HepG2 (cell line): Measurements from ENCODE around the gene UBE2H. TPM values are rescaled to one million over a fixed set of nuclear protein-coding genes. Genes with fewer than 3 reads are reported as not detected.

ENCODE experiments used
- ARNTL ChIP-seq: sonication (generic); formaldehyde crosslinking; IDR thresholded peaks from 2 replicates; pipeline ENCODE4 v1.4.0; 2020; ENCODE audit warnings: mild to moderate bottlenecking, missing genetic modification reagents
- ATF7 ChIP-seq, 2 experiments: fragments of 450-650 bp in 1 of 2; sonication (generic) in 1 of 2; formaldehyde crosslinking in 1 of 2; IDR thresholded peaks; 2 replicates each; pipeline versions ENCODE4 v1.4.0 to v1.6.1; 2016 to 2020; ENCODE audit warnings: antibody characterized with exemption in 1 of 2, mild to moderate bottlenecking in 1 of 2, missing genetic modification reagents in 1 of 2
- CEBPB ChIP-seq: IDR thresholded peaks from 2 replicates; pipeline ENCODE4 v1.6.1; 2011; ENCODE audit warnings: low read depth, low read length, improper control_type of control experiment, borderline replicate concordance
- DPF2 ChIP-seq: sonication (generic); formaldehyde crosslinking; IDR thresholded peaks from 2 replicates; pipeline ENCODE4 v1.4.0; 2020; ENCODE audit warnings: mild to moderate bottlenecking, low read depth, missing genetic modification reagents, borderline replicate concordance
- KDM5B ChIP-seq: sonication (generic); formaldehyde crosslinking; IDR thresholded peaks from 2 replicates; pipeline ENCODE4 v1.4.0; 2020; ENCODE audit warnings: missing genetic modification reagents, mild to moderate bottlenecking, borderline replicate concordance
- NFATC3 ChIP-seq: sonication (generic); formaldehyde crosslinking; IDR thresholded peaks from 2 replicates; pipeline ENCODE4 v1.5.1; 2020; ENCODE audit warnings: mild to moderate bottlenecking, missing genetic modification reagents
- NFE2L2 ChIP-seq: fragments of 150-350 bp; IDR thresholded peaks from 2 replicates; pipeline ENCODE4 v1.6.1; 2014; ENCODE audit warnings: low read length
- NR2F6 ChIP-seq, 2 experiments: IDR thresholded peaks; 2 replicates each; pipeline ENCODE4 v1.6.1; 2016; ENCODE audit warnings: antibody characterized with exemption in 1 of 2, mild to moderate bottlenecking in 1 of 2
- POLR2G ChIP-seq: fragments of 200-400 bp; formaldehyde crosslinking; IDR thresholded peaks from 2 replicates; pipeline ENCODE4 v1.6.1; 2018; ENCODE audit warnings: mild to moderate bottlenecking, low read depth, low read length, moderate library complexity
- SALL1 ChIP-seq: sonication (generic); formaldehyde crosslinking; IDR thresholded peaks from 2 replicates; pipeline ENCODE4 v1.8.0; 2022; ENCODE audit warnings: mild to moderate bottlenecking, missing genetic modification reagents
- TARDBP ChIP-seq: sonication (generic); formaldehyde crosslinking; IDR thresholded peaks from 2 replicates; pipeline ENCODE4 v1.8.0; 2022; ENCODE audit warnings: mild to moderate bottlenecking, missing genetic modification reagents
- TBX2 ChIP-seq: sonication (generic); formaldehyde crosslinking; IDR thresholded peaks from 2 replicates; pipeline ENCODE4 v1.5.0; 2020; ENCODE audit warnings: missing genetic modification reagents, mild to moderate bottlenecking, borderline replicate concordance
- XRCC5 ChIP-seq: fragments of 200-400 bp; formaldehyde crosslinking; optimal IDR thresholded peaks from 2 replicates; pipeline ENCODE3; 2017; ENCODE audit warnings: mild to moderate bottlenecking, low read length
- ZFX ChIP-seq: sonication (generic); formaldehyde crosslinking; IDR thresholded peaks from 2 replicates; pipeline ENCODE4 v1.4.0; 2020; ENCODE audit warnings: mild to moderate bottlenecking, low read depth, missing genetic modification reagents, moderate library complexity
- ZFY ChIP-seq: sonication (generic); formaldehyde crosslinking; IDR thresholded peaks from 2 replicates; pipeline ENCODE4 v1.4.0; 2020; ENCODE audit warnings: missing genetic modification reagents
- ZNF263 ChIP-seq: sonication (generic); formaldehyde crosslinking; IDR thresholded peaks from 2 replicates; pipeline ENCODE4 v1.4.0; 2020; ENCODE audit warnings: missing genetic modification reagents
- ZNF335 ChIP-seq: sonication (generic); formaldehyde crosslinking; IDR thresholded peaks from 2 replicates; pipeline ENCODE4 v1.4.0; 2020; ENCODE audit warnings: missing genetic modification reagents
- ZNF724P ChIP-seq: sonication (generic); formaldehyde crosslinking; IDR thresholded peaks from 2 replicates; pipeline ENCODE4 v1.8.0; 2022; ENCODE audit warnings: missing genetic modification reagents, borderline replicate concordance
- ZNF777 ChIP-seq: sonication (generic); formaldehyde crosslinking; IDR thresholded peaks from 2 replicates; pipeline ENCODE4 v1.4.0; 2020; ENCODE audit warnings: missing genetic modification reagents
- ZSCAN22 ChIP-seq: sonication (generic); formaldehyde crosslinking; IDR thresholded peaks from 2 replicates; pipeline ENCODE4 v1.4.0; 2020; ENCODE audit warnings: mild to moderate bottlenecking, missing genetic modification reagents
- polyA plus RNA-seq, 8 experiments: library from polyadenylated mRNA; depleted of rRNA in 3 of 8; stranded (reverse) in 7 of 8; unstranded in 1 of 8; fragments of >200 nt; fragmentation: Illumina TruSeq in 4 of 8; extraction: Trizol in 4 of 8; gene quantifications; 2 replicates each; pipeline versions ENCODE4 v1.2.1 to v1.2.3, GENCODE V29; 2011 to 2016; ENCODE audit warnings: low read depth in 4 of 8, missing spikeins in 1 of 8, mixed read lengths in 1 of 8; ENCODE audit not compliant: insufficient read depth in 1 of 8
- total RNA-seq, 5 experiments: library from RNA; depleted of rRNA; stranded (reverse); fragments of >200 nt; fragmentation: Illumina TruSeq; extraction: Trizol; gene quantifications; 2 replicates each; pipeline ENCODE4 v1.2.3, GENCODE V29; 2016; ENCODE audit warnings: low read depth in 1 of 5
- TF ChIP-seq, protein P1 (sequence below): IDR thresholded peaks from 2 replicates; pipeline ENCODE4 v1.6.1; 2016
- TF ChIP-seq, protein P2 (sequence below): sonication (generic); formaldehyde crosslinking; IDR thresholded peaks from 2 replicates; pipeline ENCODE4 v1.5.0; 2020; ENCODE audit warnings: missing genetic modification reagents, mild to moderate bottlenecking, borderline replicate concordance
- TF ChIP-seq, protein P3 (sequence below): IDR thresholded peaks from 2 replicates; pipeline ENCODE4 v1.6.1; 2016; ENCODE audit warnings: control low read depth
- TF ChIP-seq, protein P4 (sequence below): sonication (generic); formaldehyde crosslinking; IDR thresholded peaks from 2 replicates; pipeline ENCODE4 v1.8.0; 2023; ENCODE audit warnings: mild to moderate bottlenecking, missing genetic modification reagents
- TF ChIP-seq, protein P5 (sequence below): IDR thresholded peaks from 2 replicates; pipeline ENCODE4 v1.6.1; 2012; ENCODE audit warnings: inconsistent platforms
- TF ChIP-seq, protein P6 (sequence below): sonication (generic); formaldehyde crosslinking; IDR thresholded peaks from 2 replicates; pipeline ENCODE4 v1.4.0; 2020; ENCODE audit warnings: missing genetic modification reagents

The UBE2H gene
- total and polyA plus RNA-seq, 2 of the 13 experiments (the other 11 are each of a cell fraction or from before 2014, with no cell fraction given) = 15.5 to 40.1 TPM

DNA sequence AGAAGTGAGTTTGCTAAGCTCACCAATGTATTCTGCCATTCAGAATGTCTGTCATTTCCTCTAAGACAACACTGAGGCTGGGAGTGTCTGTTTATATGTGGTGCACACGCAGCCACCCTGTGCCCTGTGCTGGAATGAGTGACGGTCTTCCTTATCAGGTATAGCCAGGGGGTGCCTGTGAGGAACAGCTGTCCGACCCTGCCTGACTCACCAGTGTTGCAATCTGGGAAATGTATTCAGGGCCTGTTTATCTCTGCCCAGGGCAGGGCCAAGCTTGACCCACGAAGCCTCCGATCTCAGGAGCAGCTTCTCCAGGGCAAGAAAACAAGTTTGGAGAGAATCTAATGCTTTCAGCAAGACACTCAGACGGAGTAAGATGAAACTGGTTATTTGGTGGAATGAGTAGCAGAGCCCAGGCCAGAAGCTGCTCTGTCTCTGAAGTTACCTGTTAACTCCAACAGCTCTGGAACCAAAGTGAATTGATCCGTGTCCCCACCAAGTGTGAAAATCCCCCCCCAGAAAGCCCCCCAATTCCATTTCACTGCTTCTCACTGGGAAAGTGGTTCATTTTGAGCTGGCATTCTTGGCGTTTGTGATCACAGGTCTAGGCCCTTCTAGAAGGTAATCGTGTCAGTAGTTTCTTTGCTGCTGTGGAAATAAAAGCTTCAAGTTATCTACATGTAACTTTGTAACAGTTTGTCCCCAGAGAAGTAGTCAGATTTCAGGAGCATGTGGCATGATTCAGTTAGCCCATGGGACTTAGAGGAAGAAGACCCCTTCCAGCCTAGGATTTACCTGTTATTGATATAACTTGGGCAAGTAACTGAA, 6.1 kb upstream of the UBE2H start (continued):
- peak; percentile 57; the same call in 1 of the 2 replicates for TF ChIP-seq DPF2 (CRISPR knock-in tag)
- TF ChIP-seq XRCC5 = peak; percentile 59
- TF ChIP-seq ZFY (CRISPR knock-in tag) = peak; percentile 76
- no peak for TF ChIP-seq NFE2L2
- no peak for TF ChIP-seq ZNF777 (CRISPR knock-in tag)
- peak; percentile 91 for TF ChIP-seq ZFX
- no peak for TF ChIP-seq ZNF724P (CRISPR knock-in tag)
- TF ChIP-seq POLR2G = peak; percentile 48; the same call in 1 of the 2 replicates
- TF ChIP-seq, protein P1, sequence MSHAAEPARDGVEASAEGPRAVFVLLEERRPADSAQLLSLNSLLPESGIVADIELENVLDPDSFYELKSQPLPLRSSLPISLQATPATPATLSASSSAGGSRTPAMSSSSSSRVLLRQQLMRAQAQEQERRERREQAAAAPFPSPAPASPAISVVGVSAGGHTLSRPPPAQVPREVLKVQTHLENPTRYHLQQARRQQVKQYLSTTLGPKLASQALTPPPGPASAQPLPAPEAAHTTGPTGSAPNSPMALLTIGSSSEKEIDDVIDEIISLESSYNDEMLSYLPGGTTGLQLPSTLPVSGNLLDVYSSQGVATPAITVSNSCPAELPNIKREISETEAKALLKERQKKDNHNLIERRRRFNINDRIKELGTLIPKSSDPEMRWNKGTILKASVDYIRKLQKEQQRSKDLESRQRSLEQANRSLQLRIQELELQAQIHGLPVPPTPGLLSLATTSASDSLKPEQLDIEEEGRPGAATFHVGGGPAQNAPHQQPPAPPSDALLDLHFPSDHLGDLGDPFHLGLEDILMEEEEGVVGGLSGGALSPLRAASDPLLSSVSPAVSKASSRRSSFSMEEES (CRISPR knock-in tag) = no peak
- TF ChIP-seq KDM5B = no peak
- TF ChIP-seq, protein P2, sequence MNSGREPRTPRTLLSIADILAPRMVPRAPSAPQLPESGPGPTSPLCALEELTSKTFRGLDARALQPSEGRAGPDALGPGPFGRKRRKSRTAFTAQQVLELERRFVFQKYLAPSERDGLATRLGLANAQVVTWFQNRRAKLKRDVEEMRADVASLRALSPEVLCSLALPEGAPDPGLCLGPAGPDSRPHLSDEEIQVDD (CRISPR knock-in tag) = no peak
- TF ChIP-seq ARNTL (CRISPR knock-in tag) = peak; percentile 56; the same call in 1 of the 2 replicates
- TF ChIP-seq, protein P3, sequence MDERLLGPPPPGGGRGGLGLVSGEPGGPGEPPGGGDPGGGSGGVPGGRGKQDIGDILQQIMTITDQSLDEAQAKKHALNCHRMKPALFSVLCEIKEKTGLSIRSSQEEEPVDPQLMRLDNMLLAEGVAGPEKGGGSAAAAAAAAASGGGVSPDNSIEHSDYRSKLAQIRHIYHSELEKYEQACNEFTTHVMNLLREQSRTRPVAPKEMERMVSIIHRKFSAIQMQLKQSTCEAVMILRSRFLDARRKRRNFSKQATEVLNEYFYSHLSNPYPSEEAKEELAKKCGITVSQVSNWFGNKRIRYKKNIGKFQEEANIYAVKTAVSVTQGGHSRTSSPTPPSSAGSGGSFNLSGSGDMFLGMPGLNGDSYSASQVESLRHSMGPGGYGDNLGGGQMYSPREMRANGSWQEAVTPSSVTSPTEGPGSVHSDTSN (CRISPR knock-in tag) = peak; percentile 59; the same call in 1 of the 2 replicates
- TF ChIP-seq, protein P4, sequence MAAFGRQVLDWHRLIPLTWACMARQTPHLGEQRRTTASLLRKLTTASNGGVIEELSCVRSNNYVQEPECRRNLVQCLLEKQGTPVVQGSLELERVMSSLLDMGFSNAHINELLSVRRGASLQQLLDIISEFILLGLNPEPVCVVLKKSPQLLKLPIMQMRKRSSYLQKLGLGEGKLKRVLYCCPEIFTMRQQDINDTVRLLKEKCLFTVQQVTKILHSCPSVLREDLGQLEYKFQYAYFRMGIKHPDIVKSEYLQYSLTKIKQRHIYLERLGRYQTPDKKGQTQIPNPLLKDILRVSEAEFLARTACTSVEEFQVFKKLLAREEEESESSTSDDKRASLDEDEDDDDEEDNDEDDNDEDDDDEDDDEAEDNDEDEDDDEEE (CRISPR knock-in tag) = peak; percentile 57; the same call in 1 of the 2 replicates
- no peak for TF ChIP-seq ZSCAN22 (CRISPR knock-in tag)
- peak; percentile 88 for TF ChIP-seq SALL1 (CRISPR knock-in tag)
- TF ChIP-seq NR2F6 (IDR thresholded peaks at IDR 0.05) = peak; percentile 41; the same call in 1 of the 2 replicates
- TF ChIP-seq NR2F6 (CRISPR knock-in tag; IDR thresholded peaks at IDR 0.05) = peak; percentile 72; the same call in 1 of the 2 replicates
- TF ChIP-seq TARDBP (CRISPR knock-in tag) = peak; percentile 39; the same call in 1 of the 2 replicates
- TF ChIP-seq, protein P5, sequence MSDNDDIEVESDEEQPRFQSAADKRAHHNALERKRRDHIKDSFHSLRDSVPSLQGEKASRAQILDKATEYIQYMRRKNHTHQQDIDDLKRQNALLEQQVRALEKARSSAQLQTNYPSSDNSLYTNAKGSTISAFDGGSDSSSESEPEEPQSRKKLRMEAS = peak; percentile 64
- TF ChIP-seq ZNF263 (CRISPR knock-in tag) = 0 out of 2 replicates have a peak, but pooled peaks have one; percentile 20
- TF ChIP-seq, protein P6, sequence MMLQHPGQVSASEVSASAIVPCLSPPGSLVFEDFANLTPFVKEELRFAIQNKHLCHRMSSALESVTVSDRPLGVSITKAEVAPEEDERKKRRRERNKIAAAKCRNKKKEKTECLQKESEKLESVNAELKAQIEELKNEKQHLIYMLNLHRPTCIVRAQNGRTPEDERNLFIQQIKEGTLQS (CRISPR knock-in tag) = peak; percentile 79
- no peak for TF ChIP-seq NFATC3
- TF ChIP-seq TBX2 (CRISPR knock-in tag) = peak; percentile 68
- no peak for TF ChIP-seq ATF7 (IDR thresholded peaks at IDR 0.05)
- TF ChIP-seq ATF7 (CRISPR knock-in tag; IDR thresholded peaks at IDR 0.05) = no peak; the same call in 1 of the 2 replicates
- peak; percentile 76; the same call in 1 of the 2 replicates for TF ChIP-seq ZNF335 (CRISPR knock-in tag)
- TF ChIP-seq CEBPB = peak; percentile 94
